HepG2 (cell line): Measurements from ENCODE around the gene PPP1R15B. TPM values are rescaled to one million over a fixed set of nuclear protein-coding genes. Genes with fewer than 3 reads are reported as not detected.

Experiments
- ATAC-seq: fragments of 200-7000 bp; cut with Tn5 transposase; 3 replicates; pipeline ENCODE4 v1.9.1; 2020; ENCODE audit warnings: mild to moderate bottlenecking, moderate library complexity
- BruUV-seq: library from RNA; stranded (reverse); fragments of 400-500 nt; replicated peaks from 2 replicates; lab custom pipeline; 2021; lab: Mats Ljungman, UMichigan
- CTCF ChIA-PET: fragments of 300-600 bp; formaldehyde crosslinking; extraction: SDS; loops from one replicate; lab custom pipeline; 2021; ENCODE audit warnings: low total read pairs, inconsistent platforms, low intra/inter-chr PET ratio; lab: Yijun Ruan, JAX
- POLR2A ChIA-PET: fragments of 350-600 bp; sonication (Branson Sonifier 250); formaldehyde crosslinking; loops from one replicate; lab custom pipeline; 2020; ENCODE audit warnings: antibody characterized with exemption, inconsistent platforms; lab: Yijun Ruan, JAX
- DNase-seq: peaks from one replicate; pipeline ENCODE4 v3.0.0-alpha.2; 2015; ENCODE audit warnings: low spot score
- FAIRE-seq: peaks from 3 replicates; lab custom pipeline; 2011; peaks lifted over from hg19 to GRCh38; lab: Jason Lieb, UNC
- H2AFZ ChIP-seq: one replicate; pipeline ENCODE4 v1.6.1; 2011; ENCODE audit warnings: low read length, inconsistent platforms
- H3K27ac ChIP-seq: fragments of 300-600 bp; 3 replicates; pipeline ENCODE4 v1.8.0; 2011; ENCODE audit warnings: mixed run types, mild to moderate bottlenecking, mixed read lengths, low read length, inconsistent platforms; ENCODE audit not compliant: insufficient read depth; ENCODE audit errors: extremely low read length
- H3K27me3 ChIP-seq, 2 experiments: fragments of 200-600 bp in 1 of 2; 2 replicates in 1 of 2; 3 replicates in 1 of 2; pipeline versions ENCODE4 v1.6.0 to v1.8.0; 2011; ENCODE audit warnings: low read length in 2 of 2, mild to moderate bottlenecking in 2 of 2, moderate library complexity in 2 of 2, inconsistent platforms in 1 of 2; ENCODE audit not compliant: insufficient read depth in 2 of 2, control insufficient read depth in 1 of 2
- H3K36me3 ChIP-seq, 2 experiments: fragments of 200-600 bp in 1 of 2; replicated peaks in 1 of 2; 2 replicates in 1 of 2; 3 replicates in 1 of 2; pipeline versions ENCODE4 v1.5.1 to v1.8.0; 2011; ENCODE audit warnings: low read length in 2 of 2, inconsistent platforms in 1 of 2; ENCODE audit not compliant: insufficient read depth in 2 of 2, control insufficient read depth in 1 of 2
- H3K4me1 ChIP-seq: 2 replicates; pipeline ENCODE4 v1.5.1; 2012; ENCODE audit warnings: low read length, inconsistent platforms; ENCODE audit not compliant: insufficient read depth
- H3K4me2 ChIP-seq: 2 replicates; pipeline ENCODE4 v1.6.0; 2011; ENCODE audit warnings: low read depth, low read length, inconsistent platforms
- H3K4me3 ChIP-seq, 3 experiments: fragments of 200-600 bp in 1 of 3; sonication (generic), shearing (Covaris generic) in 1 of 3; replicated peaks in 1 of 3; 2 replicates each; pipeline ENCODE4 v1.5.1; 2011 to 2016; ENCODE audit warnings: low read length in 3 of 3, inconsistent platforms in 2 of 3, low read depth in 2 of 3, mild to moderate bottlenecking in 2 of 3, control low read depth in 1 of 3, mixed read lengths in 1 of 3; ENCODE audit not compliant: insufficient read depth in 1 of 3
- H3K79me2 ChIP-seq: one replicate; pipeline ENCODE4 v1.6.1; 2011; ENCODE audit warnings: low read length, inconsistent platforms; ENCODE audit not compliant: insufficient read depth
- H3K9ac ChIP-seq: 2 replicates; pipeline ENCODE4 v1.6.0; 2011; ENCODE audit warnings: mild to moderate bottlenecking, low read depth, low read length, inconsistent platforms; ENCODE audit not compliant: insufficient read depth
- H3K9me3 ChIP-seq: 2 replicates; pipeline ENCODE4 v1.5.1; 2012; ENCODE audit warnings: mild to moderate bottlenecking, low read length
- H4K20me1 ChIP-seq: 2 replicates; pipeline ENCODE4 v1.6.0; 2011; ENCODE audit warnings: inconsistent platforms, mild to moderate bottlenecking, low read length, moderate library complexity; ENCODE audit not compliant: insufficient read depth
- CC2D1A ChIP-seq: sonication (generic); formaldehyde crosslinking; IDR thresholded peaks from 2 replicates; pipeline ENCODE4 v1.8.1; 2023; ENCODE audit warnings: mild to moderate bottlenecking, missing genetic modification reagents
- CREB1 ChIP-seq, 2 experiments: fragments of 450-650 bp in 1 of 2; IDR thresholded peaks; 2 replicates each; pipeline ENCODE4 v1.6.1; 2016 to 2017; ENCODE audit warnings: control low read depth in 1 of 2, mild to moderate bottlenecking in 1 of 2, missing compliant biosample characterization in 1 of 2, missing genetic modification characterization in 1 of 2
- DMTF1 ChIP-seq: sonication (generic); formaldehyde crosslinking; IDR thresholded peaks from 2 replicates; pipeline ENCODE4 v1.4.0; 2020; ENCODE audit warnings: mild to moderate bottlenecking, missing genetic modification reagents
- GABPA ChIP-seq, 2 experiments: IDR thresholded peaks; 2 replicates each; pipeline ENCODE4 v1.6.1; 2011 to 2016; ENCODE audit warnings: low read depth in 2 of 2, low read length in 1 of 2, missing biosample characterization in 1 of 2, missing genetic modification characterization in 1 of 2
- HDAC2 ChIP-seq: sonication (generic); formaldehyde crosslinking; IDR thresholded peaks from 2 replicates; pipeline ENCODE4 v1.4.0; 2020; ENCODE audit warnings: missing genetic modification reagents
- HOXA7 ChIP-seq: sonication (generic); formaldehyde crosslinking; IDR thresholded peaks from 2 replicates; pipeline ENCODE4 v1.8.1; 2022; ENCODE audit warnings: mild to moderate bottlenecking, missing genetic modification reagents, moderate library complexity
- ISX ChIP-seq: sonication (generic); formaldehyde crosslinking; conservative IDR thresholded peaks from 2 replicates; pipeline ENCODE4 v1.5.0; 2020; ENCODE audit warnings: missing genetic modification reagents
- NFYB ChIP-seq: sonication (generic); formaldehyde crosslinking; IDR thresholded peaks from 2 replicates; pipeline ENCODE4 v1.4.0; 2020; ENCODE audit warnings: missing genetic modification reagents
- TAF1 ChIP-seq: sonication (generic); formaldehyde crosslinking; IDR thresholded peaks from 2 replicates; pipeline ENCODE4 v1.4.0; 2020; ENCODE audit warnings: missing genetic modification reagents
- TSC22D2 ChIP-seq: sonication (generic); formaldehyde crosslinking; IDR thresholded peaks from 2 replicates; pipeline ENCODE4 v1.5.1; 2020; ENCODE audit warnings: missing genetic modification reagents, mild to moderate bottlenecking, borderline replicate concordance
- ZEB1 ChIP-seq: IDR thresholded peaks from 2 replicates; pipeline ENCODE4 v1.6.1; 2012; ENCODE audit warnings: mild to moderate bottlenecking, low read depth, inconsistent platforms; ENCODE audit not compliant: insufficient replicate concordance
- ZFYVE20 ChIP-seq: sonication (generic); formaldehyde crosslinking; IDR thresholded peaks from 2 replicates; pipeline ENCODE4 v1.8.0; 2023; ENCODE audit warnings: low read depth, mild to moderate bottlenecking, moderate library complexity, missing genetic modification reagents, borderline replicate concordance
- ZNF17 ChIP-seq: sonication (generic); formaldehyde crosslinking; IDR thresholded peaks from 2 replicates; pipeline ENCODE4 v1.5.0; 2020; ENCODE audit warnings: mild to moderate bottlenecking, missing genetic modification reagents
- ZNF550 ChIP-seq: sonication (generic); formaldehyde crosslinking; IDR thresholded peaks from 2 replicates; pipeline ENCODE4 v1.4.0; 2020; ENCODE audit warnings: mild to moderate bottlenecking, missing genetic modification reagents, borderline replicate concordance
- ZNF709 ChIP-seq: sonication (generic); formaldehyde crosslinking; IDR thresholded peaks from 2 replicates; pipeline ENCODE4 v1.5.0; 2020; ENCODE audit warnings: mild to moderate bottlenecking, missing genetic modification reagents
- ZNF777 ChIP-seq: sonication (generic); formaldehyde crosslinking; IDR thresholded peaks from 2 replicates; pipeline ENCODE4 v1.4.0; 2020; ENCODE audit warnings: missing genetic modification reagents
- WGBS: methylation state at CpG from one replicate; pipeline ENCODE4 v1.1.6; 2017; ENCODE audit warnings: low lambda C conversion rate; 5-methylcytosine and 5-hydroxymethylcytosine counted together
- in situ Hi-C: cut with HindIII; loops from 2 replicates; pipeline ENCODE4 v1.10.0; 2017; ENCODE audit warnings: low pct_unique_long_range_greater_than_20kb; ENCODE audit not compliant: extremely low pct_ligation_motif_present
- intact Hi-C: fragments of 100-400 bp; cut with micrococcal nuclease; formaldehyde crosslinking; loops from one replicate; pipeline ENCODE4 v1.10.0; 2022; ENCODE audit not compliant: unreplicated experiment
- polyA plus RNA-seq, 8 experiments: library from polyadenylated mRNA; depleted of rRNA in 3 of 8; stranded (reverse) in 7 of 8; unstranded in 1 of 8; fragments of >200 nt; fragmentation: Illumina TruSeq in 4 of 8; extraction: Trizol in 4 of 8; gene quantifications; 2 replicates each; pipeline versions ENCODE4 v1.2.1 to v1.2.3, GENCODE V29; 2011 to 2016; ENCODE audit warnings: low read depth in 4 of 8, missing spikeins in 1 of 8, mixed read lengths in 1 of 8; ENCODE audit not compliant: insufficient read depth in 1 of 8
- total RNA-seq, 5 experiments: library from RNA; depleted of rRNA; stranded (reverse); fragments of >200 nt; fragmentation: Illumina TruSeq; extraction: Trizol; gene quantifications; 2 replicates each; pipeline ENCODE4 v1.2.3, GENCODE V29; 2016; ENCODE audit warnings: low read depth in 1 of 5

PPP1R15B gene
- total and polyA plus RNA-seq, 2 of the 13 experiments (the other 11 are each of a cell fraction or from before 2014, with no cell fraction given) = 13.4 to 23.8 TPM

- ChIA-PET POLR2A (no interaction called here), CTCF (no interaction called here)
- Histone ChIP-seq H3K4me2 (no peak overlapping the region), H3K27ac (peak overlapping the region; percentile 24), H2AFZ (no peak overlapping the region), H3K9me3 (no peaks in the 10 kb centered on the region), H3K36me3 (no peaks in the 10 kb centered on the region), H3K27me3 (no peaks in the 10 kb centered on the region; a peak in 1 of 5 replicates), H3K79me2 (peaks cover 34% of the 10 kb centered on the region), H4K20me1 (peaks cover 28% of the 10 kb centered on the region), H3K4me1 (peaks cover 29% of the 10 kb centered on the region), H3K9ac (no peak overlapping the region), H3K4me3 (no peak overlapping the region)
- WGBS = 100% methylated on average over 1 of the region's 1 CpG
- intact Hi-C loops (loop anchor here (5.0 kb wide), 1 partner anchor 94 kb away; no protein-coding TSS in a partner anchor), in situ Hi-C loops (no loop called here)
- FAIRE-seq = no peak
- ATAC-seq = no peak
- no TSS peak for BruUV-seq
- TF ChIP-seq NFYB (CRISPR knock-in tag) (no peak), TAF1 (CRISPR knock-in tag) (no peak), ZFYVE20 (CRISPR knock-in tag) (no peak), ZNF550 (CRISPR knock-in tag) (no peak)
- DNase-seq = no peak
Observed at GRCh38 chr1:204413170-204413535, 1.5 kb upstream of the PPP1R15B start.

- Histone ChIP-seq H3K4me1 (peaks cover 14% of the 10 kb centered on the region), H3K9ac (peak overlapping the region; percentile 98), H3K9me3 (no peaks in the 10 kb centered on the region), H3K27me3 (no peaks in the 10 kb centered on the region; a peak in 1 of 5 replicates), H3K4me2 (peak overlapping the region; percentile 81), H3K27ac (peak overlapping the region; percentile 93), H3K36me3 (0 out of 5 replicates have a peak, but pooled peaks cover 2 to 3% of the 10 kb centered on the region in 2 experiments), H3K79me2 (peaks cover 56% of the 10 kb centered on the region), H3K4me3 (peak overlapping the region; percentile 95 to 99 (median 98)), H4K20me1 (peaks cover 51% of the 10 kb centered on the region), H2AFZ (no peak overlapping the region)
- TSS peak; percentile 53 for BruUV-seq
- ChIA-PET POLR2A (interaction anchor here (0.7 to 2.1 kb wide), 5 partner anchors 12 to 197 kb away, joined by 3 to 19 read pairs (median 3); partner anchors contain the start of gene GOLT1A), CTCF (no interaction called here)
- in situ Hi-C loops (no loop called here), intact Hi-C loops (loop anchor here (5.0 kb wide), 1 partner anchor 96 kb away; no protein-coding TSS in a partner anchor)
- 0% methylated on average over 16 of the region's 38 CpGs for WGBS
- ATAC-seq (peak; percentile 60), DNase-seq (no peak), FAIRE-seq (no peak)
- 0 out of 2 replicates have a peak, but pooled peaks have one; percentile 15 for TF ChIP-seq TSC22D2 (CRISPR knock-in tag)
- TF ChIP-seq HOXA7 = no peak
- TF ChIP-seq CREB1 (IDR thresholded peaks at IDR 0.05) = no peak
- TF ChIP-seq CREB1 (CRISPR knock-in tag; IDR thresholded peaks at IDR 0.05) = no peak
- TF ChIP-seq ZNF777 = peak; percentile 13; the same call in 1 of the 2 replicates
- no peak; the same call in 1 of the 2 replicates for TF ChIP-seq ZNF709 (CRISPR knock-in tag)
- peak; percentile 49 for TF ChIP-seq GABPA (IDR thresholded peaks at IDR 0.05; ENCODE audit: low read depth, low read length)
- no peak for TF ChIP-seq GABPA (CRISPR knock-in tag; IDR thresholded peaks at IDR 0.05; ENCODE audit: low read depth)
- no peak for TF ChIP-seq ZNF17 (CRISPR knock-in tag)
- no peak for TF ChIP-seq HDAC2
- TF ChIP-seq ZEB1 = no peak
- no peak for TF ChIP-seq ISX
- no peak for TF ChIP-seq CC2D1A (CRISPR knock-in tag)
- TF ChIP-seq DMTF1 (CRISPR knock-in tag) = no peak
Observed at GRCh38 chr1:204410688-204411450, 748 bp downstream of the PPP1R15B start.
